Panc1 (cell line): ENCODE measurements around the gene GOLGA6L2. TPM values are rescaled to one million over a fixed set of nuclear protein-coding genes. Genes with fewer than 3 reads are reported as not detected.

Source experiments
- ATAC-seq: fragments of 200-7000 bp; cut with Tn5 transposase; 2 replicates; pipeline ENCODE4 v1.9.1; 2020; ENCODE audit warnings: mild to moderate bottlenecking, moderate library complexity
- BruUV-seq: library from RNA; stranded (reverse); fragments of 400-500 nt; replicated peaks from 2 replicates; lab custom pipeline; 2021; lab: Mats Ljungman, UMichigan
- CTCF ChIA-PET: fragments of 300-600 bp; sonication (Branson Sonifier 250); formaldehyde crosslinking; loops from one replicate; lab custom pipeline; 2022; ENCODE audit warnings: antibody characterized with exemption; lab: Charles Lee
- POLR2A ChIA-PET: fragments of 300-600 bp; sonication (Branson Sonifier 250); formaldehyde crosslinking; loops from one replicate; lab custom pipeline; 2022; ENCODE audit warnings: antibody characterized with exemption; lab: Charles Lee
- DNase-seq: peaks from one replicate; pipeline ENCODE4 v3.0.0-alpha.2; 2010; ENCODE audit warnings: low read depth, low spot score
- H3K27ac ChIP-seq: 2 replicates; pipeline ENCODE4 v1.5.1; 2011; ENCODE audit warnings: mild to moderate bottlenecking, low read length, inconsistent platforms
- H3K27me3 ChIP-seq: fragments of 200-500 bp; sonication (Bioruptor generic); 2 replicates; pipeline ENCODE4 v1.6.0; 2014; ENCODE audit warnings: low read length, inconsistent platforms; ENCODE audit not compliant: control insufficient read depth, insufficient read depth
- H3K36me3 ChIP-seq: fragments of 200-500 bp; sonication (Bioruptor generic); 2 replicates; pipeline ENCODE4 v1.5.1; 2014; ENCODE audit warnings: inconsistent platforms, mild to moderate bottlenecking, low read length, moderate library complexity; ENCODE audit not compliant: control insufficient read depth, insufficient read depth
- H3K4me1 ChIP-seq: 2 replicates; pipeline ENCODE4 v1.5.1; 2011; ENCODE audit warnings: inconsistent platforms, mild to moderate bottlenecking, low read length, moderate library complexity; ENCODE audit not compliant: control insufficient read depth, insufficient read depth
- H3K4me3 ChIP-seq, 2 experiments: 2 replicates each; pipeline ENCODE4 v1.5.1; 2011 to 2012; ENCODE audit warnings: low read depth in 2 of 2, low read length in 2 of 2, mild to moderate bottlenecking in 2 of 2, inconsistent platforms in 1 of 2, moderate library complexity in 1 of 2
- H3K9me3 ChIP-seq: fragments of 200-500 bp; sonication (Bioruptor generic); 2 replicates; pipeline ENCODE4 v1.5.1; 2014; ENCODE audit warnings: low read depth, mild to moderate bottlenecking, inconsistent platforms, low read length, moderate library complexity; ENCODE audit not compliant: control insufficient read depth, insufficient read depth
- CTCF ChIP-seq: fragments of 450-650 bp; IDR thresholded peaks from 2 replicates; pipeline ENCODE4 v1.5.1; 2017; ENCODE audit warnings: mild to moderate bottlenecking
- POLR2AphosphoS5 ChIP-seq: IDR thresholded peaks from 2 replicates; pipeline ENCODE4 v1.6.1; 2012; ENCODE audit warnings: mild to moderate bottlenecking, low read depth, low read length, moderate library complexity
- REST ChIP-seq, 2 experiments: IDR thresholded peaks; 2 replicates each; pipeline ENCODE4 v1.6.1; 2011 to 2012; ENCODE audit warnings: low read depth in 2 of 2, control low read depth in 1 of 2, low read length in 1 of 2, mild to moderate bottlenecking in 1 of 2, moderate library complexity in 1 of 2; ENCODE audit not compliant: insufficient read depth in 1 of 2
- SIN3A ChIP-seq: IDR thresholded peaks from 2 replicates; pipeline ENCODE4 v1.6.1; 2012; ENCODE audit warnings: low read depth, mild to moderate bottlenecking, low read length, moderate library complexity, borderline replicate concordance; ENCODE audit not compliant: insufficient read depth
- TCF7L2 ChIP-seq: IDR thresholded peaks from 2 replicates; pipeline ENCODE4 v1.6.1; 2011; ENCODE audit warnings: mild to moderate bottlenecking, low read depth, low read length, inconsistent platforms
- in situ Hi-C: cut with HindIII; loops from 2 replicates; pipeline ENCODE4 v1.10.0; 2016; ENCODE audit warnings: low sequenced_read_pairs, low pct_unique_long_range_greater_than_20kb
- intact Hi-C: fragments of 100-400 bp; cut with micrococcal nuclease; formaldehyde crosslinking; loops from one replicate; pipeline ENCODE4 v1.10.0; 2022; ENCODE audit not compliant: unreplicated experiment
- total RNA-seq: library from RNA; stranded (reverse); gene quantifications from one replicate; pipeline ENCODE4 v1.2.1, GENCODE V29; 2021; ENCODE audit not compliant: unreplicated experiment

The GOLGA6L2 gene
- total RNA-seq, 1 experiment from 2014 or later = not detected

GRCh38 chr15:23402544-23402943 lies 44.5 kb downstream of the GOLGA6L2 start:
- no peak for DNase-seq
- Histone ChIP-seq H3K4me3 (no peak overlapping the region), H3K9me3 (no peaks in the 10 kb centered on the region), H3K36me3 (no peaks in the 10 kb centered on the region), H3K4me1 (no peaks in the 10 kb centered on the region), H3K27me3 (no peaks in the 10 kb centered on the region), H3K27ac (no peak overlapping the region)
- BruUV-seq = no TSS peak
- POLR2A ChIA-PET = no interaction called here
- ATAC-seq = no peak
- CTCF ChIA-PET = no interaction called here
- in situ Hi-C loops (no loop called here), intact Hi-C loops (no loop called here)
- TF ChIP-seq POLR2AphosphoS5 (no peak), REST (IDR thresholded peaks at IDR 0.05; ENCODE audit: insufficient read depth in 1 of 2, low read depth in 2 of 2, low read length in 1 of 2) (no peak), SIN3A (no peak), TCF7L2 (no peak), CTCF (no peak)

GRCh38 chr15:23402140-23402539 lies 44.9 kb downstream of the GOLGA6L2 start:
- no peaks in the 10 kb centered on the region for H3K36me3 ChIP-seq
- TF ChIP-seq CTCF = no peak
- TF ChIP-seq POLR2AphosphoS5 = no peak
- TF ChIP-seq SIN3A = no peak
- no peak for TF ChIP-seq REST (IDR thresholded peaks at IDR 0.05; ENCODE audit: insufficient read depth in 1 of 2, low read depth in 2 of 2, low read length in 1 of 2)
- no peak for TF ChIP-seq TCF7L2
- BruUV-seq = no TSS peak
- ATAC-seq (no peak), DNase-seq (no peak)
- ChIA-PET POLR2A (no interaction called here), CTCF (no interaction called here)
- no peaks in the 10 kb centered on the region for H3K4me1 ChIP-seq
- H3K4me3 ChIP-seq = no peak overlapping the region
- no peak overlapping the region for H3K27ac ChIP-seq
- no peaks in the 10 kb centered on the region for H3K9me3 ChIP-seq
- H3K27me3 ChIP-seq = no peaks in the 10 kb centered on the region
- intact Hi-C loops (no loop called here), in situ Hi-C loops (no loop called here)
